CD4-positive, alpha-beta T cell (primary cell): ENCODE data around the gene TGOLN2. TPM values are rescaled to one million over a fixed set of nuclear protein-coding genes. Genes with fewer than 3 reads are reported as not detected.
"Not testable (repeated sequence)": the region's sequence is repeated elsewhere in the genome, so short reads cannot be mapped to it uniquely, and the experiment has no call there.

Experiments
- ATAC-seq: fragments of 200-7000 bp; cut with Tn5 transposase; one replicate; pipeline ENCODE4 v1.10.0; 2022; ENCODE audit warnings: mild to moderate bottlenecking; ENCODE audit not compliant: poor library complexity
- CTCF ChIA-PET: fragments of 350-600 bp; sonication (Branson Sonifier 250); formaldehyde crosslinking; loops from one replicate; lab custom pipeline; 2021; ENCODE audit warnings: antibody characterized with exemption, inconsistent platforms; lab: Charles Lee
- POLR2A ChIA-PET: fragments of 350-600 bp; sonication (Branson Sonifier 250); formaldehyde crosslinking; loops from one replicate; lab custom pipeline; 2021; ENCODE audit warnings: antibody characterized with exemption, inconsistent platforms; lab: Charles Lee
- DNase-seq, 14 experiments: peaks; one replicate each; pipeline ENCODE4 v3.0.0-alpha.2; 2013 to 2020; ENCODE audit warnings: mixed read lengths in 2 of 14
- H3K27ac ChIP-seq, 2 donors: one replicate each; pipeline versions ENCODE4 v1.5.1 to v1.7.0; 2013; ENCODE audit warnings: low read length in 2 of 2, low read depth in 1 of 2, mild to moderate bottlenecking in 1 of 2
- H3K27me3 ChIP-seq, 2 experiments: 1 replicate in 1 of 2; 2 replicates in 1 of 2; pipeline versions ENCODE4 v1.6.1 to v1.7.0; 2013; ENCODE audit warnings: low read length in 2 of 2, control low read depth in 1 of 2, mild to moderate bottlenecking in 1 of 2, moderate library complexity in 1 of 2; ENCODE audit not compliant: insufficient read depth in 2 of 2, control insufficient read depth in 1 of 2
- H3K36me3 ChIP-seq: one replicate; pipeline ENCODE4 v1.6.1; 2013; ENCODE audit warnings: low read length, control low read depth; ENCODE audit not compliant: insufficient read depth
- H3K4me1 ChIP-seq: one replicate; pipeline ENCODE4 v1.6.1; 2013; ENCODE audit warnings: low read length, control low read depth; ENCODE audit not compliant: insufficient read depth
- H3K4me3 ChIP-seq: one replicate; pipeline ENCODE4 v1.5.1; 2013; ENCODE audit warnings: mild to moderate bottlenecking, low read length, moderate library complexity
- H3K9me3 ChIP-seq, 2 experiments: 1 replicate in 1 of 2; 2 replicates in 1 of 2; pipeline versions ENCODE4 v1.6.1 to v1.7.0; 2013; ENCODE audit warnings: low read length in 2 of 2, mild to moderate bottlenecking in 2 of 2, control low read depth in 1 of 2, moderate library complexity in 1 of 2; ENCODE audit not compliant: control insufficient read depth in 1 of 2, insufficient read depth in 1 of 2
- H3K27ac Mint-ChIP-seq: one replicate; pipeline ENCODE4 v1.8.0; 2020; ENCODE audit warnings: mixed read lengths
- H3K27me3 Mint-ChIP-seq: one replicate; pipeline ENCODE4 v1.8.0; 2021; ENCODE audit warnings: mixed read lengths
- H3K36me3 Mint-ChIP-seq: one replicate; pipeline ENCODE4 v1.8.0; 2021; ENCODE audit warnings: low read depth, mixed read lengths
- H3K4me1 Mint-ChIP-seq: one replicate; pipeline ENCODE4 v1.8.0; 2021; ENCODE audit warnings: low read depth, mixed read lengths
- H3K4me3 Mint-ChIP-seq: one replicate; pipeline ENCODE4 v1.8.0; 2020; ENCODE audit warnings: mild to moderate bottlenecking, mixed read lengths
- H3K9me3 Mint-ChIP-seq: one replicate; pipeline ENCODE4 v1.8.0; 2020; ENCODE audit warnings: mixed read lengths
- CTCF ChIP-seq: fragments of 200-600 bp; IDR thresholded peaks from one replicate; pipeline ENCODE4 v1.8.0; 2022; ENCODE audit warnings: antibody characterized with exemption, mild to moderate bottlenecking
- intact Hi-C, 2 experiments: fragments of 100-400 bp; cut with DNase I in 1 of 2; cut with micrococcal nuclease in 1 of 2; formaldehyde crosslinking; loops; one replicate each; pipeline versions ENCODE4 v1.15.1 to v1.9.0; 2023 to 2025; cut with DNase I, micrococcal nuclease
- total RNA-seq, 174 experiments: library from RNA in 2 of 174; stranded (reverse) in 2 of 174; gene quantifications; one replicate each; pipeline ENCODE4 v1.2.3 and lab custom pipeline; 2021 to 2026

The TGOLN2 gene
- total RNA-seq, 2 experiments from 2014 or later, result 172 to 175 TPM

GRCh38 chr2:85344356-85344954, 16.7 kb upstream of the TGOLN2 start:
- H3K27ac Mint-ChIP-seq, result no peak overlapping the region
- H3K4me1 ChIP-seq, result no peaks in the 10 kb centered on the region
- no peaks in the 10 kb centered on the region for H3K27me3 ChIP-seq
- no peaks in the 10 kb centered on the region for H3K27me3 Mint-ChIP-seq
- H3K36me3 ChIP-seq, result peaks cover 56% of the 10 kb centered on the region
- CTCF ChIA-PET, result no interaction called here
- POLR2A ChIA-PET, result interaction anchor here (2.1 kb wide), 1 partner anchor 17 kb away, joined by 6 read pairs; the partner anchor contains the start of gene TGOLN2
- H3K27ac ChIP-seq, result no peak overlapping the region
- peaks cover 49% of the 10 kb centered on the region for H3K36me3 Mint-ChIP-seq
- no peak overlapping the region for H3K4me3 ChIP-seq
- DNase-seq, result no peak
- TF ChIP-seq CTCF, result no peak
- ATAC-seq, result no peak
- H3K4me1 Mint-ChIP-seq, result no peaks in the 10 kb centered on the region
- intact Hi-C loops, result no loop called here
- H3K4me3 Mint-ChIP-seq, result no peak overlapping the region
- no peaks in the 10 kb centered on the region for H3K9me3 ChIP-seq
- no peaks in the 10 kb centered on the region for H3K9me3 Mint-ChIP-seq

GRCh38 chr2:85343207-85343895, 15.6 kb upstream of the TGOLN2 start:
- H3K27me3 Mint-ChIP-seq, H3K4me1 Mint-ChIP-seq, ATAC-seq, H3K4me3 Mint-ChIP-seq, H3K27ac Mint-ChIP-seq, H3K4me3 ChIP-seq, CTCF ChIA-PET, POLR2A ChIA-PET, H3K27me3 ChIP-seq, DNase-seq, H3K9me3 ChIP-seq, H3K4me1 ChIP-seq, H3K27ac ChIP-seq, H3K9me3 Mint-ChIP-seq: not testable (repeated sequence)
- peaks cover 47% of the 10 kb centered on the region for H3K36me3 ChIP-seq
- intact Hi-C loops, result loop anchor here in 1 of 2 experiments (1.0 kb wide), 1 partner anchor 28 kb away; no protein-coding TSS in a partner anchor
- peaks cover 44% of the 10 kb centered on the region for H3K36me3 Mint-ChIP-seq

GRCh38 chr2:85342156-85342555, 14.4 kb upstream of the TGOLN2 start:
- no peak for TF ChIP-seq CTCF
- Mint-ChIP-seq H3K4me3 (no peak overlapping the region), H3K27me3 (no peaks in the 10 kb centered on the region), H3K9me3 (no peaks in the 10 kb centered on the region), H3K36me3 (peaks cover 35% of the 10 kb centered on the region), H3K27ac (no peak overlapping the region), H3K4me1 (no peaks in the 10 kb centered on the region)
- ChIA-PET CTCF (no interaction called here), POLR2A (interaction anchor here (0.6 kb wide), 1 partner anchor 228 kb away, joined by 3 read pairs; no protein-coding TSS in a partner anchor)
- DNase-seq (no peak), ATAC-seq (no peak)
- Histone ChIP-seq H3K36me3 (peaks cover 41% of the 10 kb centered on the region), H3K27ac (no peak overlapping the region), H3K4me3 (no peak overlapping the region), H3K27me3 (no peaks in the 10 kb centered on the region), H3K9me3 (no peaks in the 10 kb centered on the region), H3K4me1 (no peaks in the 10 kb centered on the region)
- intact Hi-C loops, result no loop called here
